Neuronal stem cell (in vitro differentiated cells): ENCODE data around the gene RFWD3.

ENCODE experiments used
- DNase-seq: peaks from one replicate; pipeline ENCODE4 v3.0.0-alpha.2; 2013; ENCODE audit warnings: low spot score
- H2AFZ ChIP-seq: one replicate; pipeline ENCODE4 v1.6.1; 2013; ENCODE audit warnings: mild to moderate bottlenecking, low read length, inconsistent platforms
- H2AK5ac ChIP-seq: 2 replicates; pipeline ENCODE4 v1.6.1; 2013; ENCODE audit warnings: low read depth, mild to moderate bottlenecking, inconsistent platforms, low read length, moderate library complexity, mixed read lengths
- H2BK120ac ChIP-seq: 2 replicates; pipeline ENCODE4 v1.6.1; 2013; ENCODE audit warnings: low read depth, mild to moderate bottlenecking, inconsistent platforms, low read length, moderate library complexity, mixed read lengths
- H2BK12ac ChIP-seq: one replicate; pipeline ENCODE4 v1.6.1; 2013; ENCODE audit warnings: low read length, inconsistent platforms
- H2BK15ac ChIP-seq: 2 replicates; pipeline ENCODE4 v1.6.1; 2013; ENCODE audit warnings: mild to moderate bottlenecking, low read length, inconsistent platforms, mixed read lengths
- H2BK5ac ChIP-seq: one replicate; pipeline ENCODE4 v1.6.1; 2013; ENCODE audit warnings: inconsistent platforms, mild to moderate bottlenecking, low read length, moderate library complexity
- H3K14ac ChIP-seq: one replicate; pipeline ENCODE4 v1.6.1; 2013; ENCODE audit warnings: low read length, inconsistent platforms
- H3K18ac ChIP-seq: 2 replicates; pipeline ENCODE4 v1.6.1; 2013; ENCODE audit warnings: low read length, inconsistent platforms
- H3K23ac ChIP-seq: 2 replicates; pipeline ENCODE4 v1.6.1; 2013; ENCODE audit warnings: low read depth, mild to moderate bottlenecking, mixed read lengths, low read length, inconsistent platforms; ENCODE audit not compliant: poor library complexity
- H3K27ac ChIP-seq: replicated peaks from 3 replicates; pipeline ENCODE4 v1.5.1; 2013; ENCODE audit warnings: low read length, inconsistent platforms
- H3K27me3 ChIP-seq, 3 experiments: 2 replicates each; pipeline ENCODE4 v1.6.1; 2013; ENCODE audit warnings: low read length in 3 of 3, mild to moderate bottlenecking in 2 of 3, inconsistent platforms in 1 of 3, low read depth in 1 of 3, mixed read lengths in 1 of 3, moderate library complexity in 1 of 3; ENCODE audit not compliant: control insufficient read depth in 3 of 3, insufficient read depth in 3 of 3
- H3K36me3 ChIP-seq, 2 donors: replicated peaks in 1 of 2; 2 replicates each; pipeline ENCODE4 v1.6.1; 2013; ENCODE audit warnings: low read length in 2 of 2; ENCODE audit not compliant: control insufficient read depth in 2 of 2, insufficient read depth in 2 of 2
- H3K4ac ChIP-seq: 2 replicates; pipeline ENCODE4 v1.6.1; 2013; ENCODE audit warnings: inconsistent platforms, mild to moderate bottlenecking, low read length, moderate library complexity
- H3K4me1 ChIP-seq, 2 donors: 1 replicate in 1 of 2; 2 replicates in 1 of 2; pipeline ENCODE4 v1.6.1; 2013; ENCODE audit warnings: low read length in 2 of 2, low read depth in 1 of 2; ENCODE audit not compliant: control insufficient read depth in 2 of 2, insufficient read depth in 1 of 2
- H3K4me2 ChIP-seq: one replicate; pipeline ENCODE4 v1.6.1; 2013; ENCODE audit warnings: mild to moderate bottlenecking, low read length, inconsistent platforms; ENCODE audit not compliant: insufficient read depth, poor library complexity, severe bottlenecking
- H3K4me3 ChIP-seq, 2 donors: 2 replicates each; pipeline ENCODE4 v1.5.1; 2013; ENCODE audit warnings: low read length in 2 of 2, mild to moderate bottlenecking in 2 of 2, inconsistent platforms in 1 of 2, moderate library complexity in 1 of 2
- H3K79me1 ChIP-seq: one replicate; pipeline ENCODE4 v1.6.1; 2013; ENCODE audit warnings: low read depth, mild to moderate bottlenecking, inconsistent platforms, low read length, moderate library complexity
- H3K9ac ChIP-seq: one replicate; pipeline ENCODE4 v1.6.1; 2013; ENCODE audit warnings: mild to moderate bottlenecking, low read depth, low read length, inconsistent platforms; ENCODE audit not compliant: poor library complexity
- H3K9me3 ChIP-seq, 2 donors: replicated peaks in 1 of 2; 2 replicates each; pipeline versions ENCODE3 to v1.6.1; 2013; ENCODE audit warnings: low read length in 2 of 2, mild to moderate bottlenecking in 2 of 2, inconsistent platforms in 1 of 2, low read depth in 1 of 2, mixed read lengths in 1 of 2, moderate library complexity in 1 of 2; ENCODE audit not compliant: control insufficient read depth in 2 of 2, insufficient read depth in 1 of 2
- H4K8ac ChIP-seq: one replicate; pipeline ENCODE4 v1.6.1; 2013; ENCODE audit warnings: low read depth, mild to moderate bottlenecking, inconsistent platforms, low read length, moderate library complexity
- H4K91ac ChIP-seq: one replicate; pipeline ENCODE4 v1.6.1; 2013; ENCODE audit warnings: low read length, low read depth, mild to moderate bottlenecking, inconsistent platforms; ENCODE audit not compliant: poor library complexity
- WGBS, 2 donors: extraction: QIAGEN DNeasy Blood & Tissue Kit; methylation state at CpG; one replicate each; pipeline ENCODE4 v1.1.7; 2013; ENCODE audit warnings: missing lambda C conversion rate in 2 of 2, mixed read lengths in 1 of 2; ENCODE audit not compliant: insufficient read length in 2 of 2, insufficient replicate concordance in 1 of 2; ENCODE audit errors: extremely low coverage in 2 of 2; 5-methylcytosine and 5-hydroxymethylcytosine counted together

RFWD3 gene

DNA sequence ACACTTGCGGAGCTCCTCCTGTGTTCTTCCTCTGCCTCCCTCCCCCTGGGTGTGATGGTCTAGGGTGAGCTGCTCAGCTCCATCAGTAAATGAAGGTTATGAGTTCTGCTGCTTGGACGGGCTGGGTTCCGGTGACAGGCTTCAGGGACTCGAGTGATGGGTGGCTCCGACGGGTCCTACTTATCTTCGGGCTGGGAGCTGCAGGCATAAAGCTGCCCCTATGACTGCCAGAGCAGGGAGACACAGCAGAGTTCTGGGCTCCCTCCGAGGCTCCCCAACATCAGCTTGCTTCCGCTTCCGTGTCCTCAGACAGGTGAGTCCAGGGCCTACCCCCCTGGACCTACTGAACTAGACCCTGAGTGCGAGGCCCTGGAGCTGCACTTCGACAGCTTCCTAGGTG, 45.3 kb upstream of the RFWD3 start:
- no peak overlapping the region for H3K4ac ChIP-seq
- no peak overlapping the region for H4K91ac ChIP-seq
- H2AFZ ChIP-seq = no peak overlapping the region
- H2BK12ac ChIP-seq = no peak overlapping the region
- H3K9me3 ChIP-seq = no peaks in the 10 kb centered on the region
- no peak overlapping the region for H4K8ac ChIP-seq
- H2AK5ac ChIP-seq = no peak overlapping the region
- H3K4me1 ChIP-seq = no peaks in the 10 kb centered on the region
- no peaks in the 10 kb centered on the region for H3K36me3 ChIP-seq
- H2BK15ac ChIP-seq = peak overlapping the region; percentile 39
- no peak overlapping the region for H2BK5ac ChIP-seq
- H3K4me3 ChIP-seq = no peak overlapping the region
- peak overlapping the region; percentile 59 for H3K18ac ChIP-seq
- DNase-seq = no peak
- WGBS, 2 donors = no CpG with 5 or more reads among the region's 12 CpGs
- H3K27ac ChIP-seq = no peak overlapping the region
- no peak overlapping the region for H3K9ac ChIP-seq
- no peaks in the 10 kb centered on the region for H3K79me1 ChIP-seq
- H3K23ac ChIP-seq = peak overlapping the region; percentile 27
- no peak overlapping the region for H2BK120ac ChIP-seq
- H3K14ac ChIP-seq = no peak overlapping the region
- peaks cover 0 to 25% (median 0%) of the 10 kb centered on the region in 3 experiments for H3K27me3 ChIP-seq
- no peak overlapping the region for H3K4me2 ChIP-seq

DNA sequence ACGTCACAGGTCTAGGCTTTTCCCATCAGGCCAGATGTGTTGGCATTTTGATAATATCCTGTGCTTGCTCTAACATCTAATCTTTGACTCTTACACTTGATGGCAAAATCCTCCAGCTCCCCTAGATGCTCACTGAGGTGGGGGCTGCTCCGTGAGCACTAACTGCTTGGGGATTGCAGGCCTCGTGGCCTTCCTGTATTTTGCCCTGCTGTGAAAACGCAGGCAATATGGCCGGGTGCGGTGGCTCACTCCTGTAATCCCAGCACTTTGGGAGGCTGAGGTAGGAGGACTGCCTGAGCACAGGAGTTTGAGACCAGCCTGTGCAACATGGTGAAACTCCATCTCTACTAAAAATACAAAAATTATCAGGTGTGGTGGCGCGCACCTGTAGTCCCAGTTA, 43.7 kb upstream of the RFWD3 start:
- H4K91ac ChIP-seq = no peak overlapping the region
- H2BK5ac ChIP-seq = no peak overlapping the region
- no peaks in the 10 kb centered on the region for H3K79me1 ChIP-seq
- no peak for DNase-seq
- H3K27me3 ChIP-seq = peaks cover 0 to 25% (median 0%) of the 10 kb centered on the region in 3 experiments
- H3K14ac ChIP-seq = no peak overlapping the region
- H2AFZ ChIP-seq = no peak overlapping the region
- no peak overlapping the region for H3K4me2 ChIP-seq
- no peak overlapping the region for H3K23ac ChIP-seq
- H3K4me3 ChIP-seq = no peak overlapping the region
- no peak overlapping the region for H2AK5ac ChIP-seq
- no peak overlapping the region for H4K8ac ChIP-seq
- no CpG with 5 or more reads among the region's 8 CpGs for WGBS, 2 donors
- H2BK15ac ChIP-seq = no peak overlapping the region
- no peaks in the 10 kb centered on the region for H3K9me3 ChIP-seq
- no peaks in the 10 kb centered on the region for H3K4me1 ChIP-seq
- H3K36me3 ChIP-seq = no peaks in the 10 kb centered on the region
- H3K18ac ChIP-seq = no peak overlapping the region
- H3K9ac ChIP-seq = no peak overlapping the region
- H2BK12ac ChIP-seq = no peak overlapping the region
- no peak overlapping the region for H3K27ac ChIP-seq
- no peak overlapping the region for H3K4ac ChIP-seq
- H2BK120ac ChIP-seq = no peak overlapping the region

DNA sequence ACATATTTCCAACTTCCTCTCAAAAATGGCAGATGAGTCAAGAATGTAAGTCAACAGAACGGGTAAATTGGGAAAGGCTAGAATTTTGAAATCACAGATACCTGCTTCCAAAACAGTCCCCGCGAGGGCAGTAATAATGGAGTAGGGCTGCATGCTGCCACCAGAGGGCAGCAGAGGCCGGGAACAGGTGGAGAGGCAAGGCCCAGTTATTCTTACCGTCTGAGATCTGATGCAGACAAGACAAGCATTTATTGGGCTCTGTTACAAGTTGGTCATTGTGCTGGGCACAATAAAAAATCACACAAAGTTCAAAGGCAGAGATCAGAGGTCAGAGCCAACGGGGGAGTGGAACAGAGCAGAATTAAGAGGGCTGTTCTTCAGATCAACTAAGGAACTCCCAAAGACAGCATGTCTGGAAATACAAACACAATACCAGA, 42.8 kb upstream of the RFWD3 start:
- no peak overlapping the region for H3K27ac ChIP-seq
- no peak overlapping the region for H2BK12ac ChIP-seq
- no peaks in the 10 kb centered on the region for H3K79me1 ChIP-seq
- H2BK5ac ChIP-seq = no peak overlapping the region
- no peaks in the 10 kb centered on the region for H3K4me1 ChIP-seq
- H4K8ac ChIP-seq = no peak overlapping the region
- no CpG with 5 or more reads among the region's 6 CpGs for WGBS, 2 donors
- H2AFZ ChIP-seq = no peak overlapping the region
- H3K4me2 ChIP-seq = no peak overlapping the region
- no peak overlapping the region for H3K14ac ChIP-seq
- no peak overlapping the region for H3K4me3 ChIP-seq
- no peak overlapping the region for H2AK5ac ChIP-seq
- H3K4ac ChIP-seq = no peak overlapping the region
- DNase-seq = peak; percentile 79
- no peak overlapping the region for H3K18ac ChIP-seq
- H2BK15ac ChIP-seq = no peak overlapping the region
- no peaks in the 10 kb centered on the region for H3K9me3 ChIP-seq
- no peak overlapping the region for H4K91ac ChIP-seq
- no peaks in the 10 kb centered on the region for H3K36me3 ChIP-seq
- H3K27me3 ChIP-seq = peaks cover 0 to 25% (median 0%) of the 10 kb centered on the region in 3 experiments
- no peak overlapping the region for H3K9ac ChIP-seq
- no peak overlapping the region for H2BK120ac ChIP-seq
- H3K23ac ChIP-seq = no peak overlapping the region

DNA sequence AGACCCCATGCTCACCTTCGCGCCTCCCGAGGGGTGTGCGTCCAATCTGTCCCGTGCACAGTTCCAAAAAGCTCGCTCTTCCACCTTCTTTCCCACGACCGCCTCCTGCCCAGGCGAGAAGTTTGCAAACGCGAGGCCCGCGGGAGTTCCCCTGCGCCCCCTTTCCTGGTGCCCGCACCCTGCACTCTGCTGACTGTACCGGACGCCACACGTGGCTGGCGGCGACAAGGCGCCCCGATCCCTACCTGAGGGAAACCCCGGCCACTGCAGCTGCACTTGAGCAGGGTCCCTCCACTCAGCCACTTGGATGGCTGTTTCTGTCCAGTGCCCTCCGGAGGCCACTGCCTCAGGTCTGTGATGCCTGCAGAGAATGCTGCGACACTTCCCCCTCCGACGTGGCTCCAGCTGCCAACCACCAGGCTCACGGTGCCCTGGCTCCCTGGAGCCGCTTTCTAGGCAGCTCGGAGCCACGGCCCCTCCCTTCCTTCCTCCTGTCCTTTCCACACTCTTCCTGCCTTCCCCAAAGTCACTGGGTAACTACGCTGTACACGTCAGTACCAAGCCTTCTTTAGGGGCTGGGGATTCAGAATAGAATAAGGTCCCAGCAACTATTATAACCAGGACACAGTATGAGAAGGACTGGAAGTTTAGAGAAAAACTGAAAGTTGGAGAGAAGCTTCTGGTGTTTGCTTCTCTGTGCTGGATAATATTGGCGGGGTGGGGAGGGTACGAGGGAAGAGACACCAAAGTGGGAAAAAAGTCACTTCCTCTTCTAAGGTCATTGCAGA, 34.0 kb upstream of the RFWD3 start, which contains the start of gene MLKL:
TSS of gene MLKL (minus strand) at position 425 of the 788 bp plus-strand sequence. CDS start 5,105 bp downstream, outside the sequence.
- H4K91ac ChIP-seq = no peak within 1 kb of the TSS
- no CpG with 5 or more reads among the region's 35 CpGs for WGBS, 2 donors
- H3K9ac ChIP-seq = no peak within 1 kb of the TSS
- no peaks in the 10 kb centered on the region for H3K79me1 ChIP-seq
- peak within 1 kb of the TSS; percentile 38 for H3K18ac ChIP-seq
- no peak within 1 kb of the TSS for H3K4ac ChIP-seq
- H3K27me3 ChIP-seq = peaks cover 0 to 24% (median 9%) of the 10 kb centered on the region in 3 experiments
- H3K23ac ChIP-seq = peak within 1 kb of the TSS; percentile 68
- H3K36me3 ChIP-seq = no peaks in the 10 kb centered on the region
- no peaks in the 10 kb centered on the region for H3K9me3 ChIP-seq
- no peak within 1 kb of the TSS for H3K14ac ChIP-seq
- H2BK15ac ChIP-seq = peak within 1 kb of the TSS; percentile 1
- peak within 1 kb of the TSS; percentile 85 for H2AFZ ChIP-seq
- H2BK120ac ChIP-seq = no peak within 1 kb of the TSS
- DNase-seq = no peak
- H2BK5ac ChIP-seq = no peak within 1 kb of the TSS
- no peak within 1 kb of the TSS for H4K8ac ChIP-seq
- no peaks in the 10 kb centered on the region for H3K4me1 ChIP-seq
- peak within 1 kb of the TSS in 1 of 2 donors; percentile 27 for H3K4me3 ChIP-seq
- no peak within 1 kb of the TSS for H3K27ac ChIP-seq
- peak within 1 kb of the TSS; percentile 31 for H3K4me2 ChIP-seq
- no peak within 1 kb of the TSS for H2BK12ac ChIP-seq
- no peak within 1 kb of the TSS for H2AK5ac ChIP-seq
